Endothelial cell of umbilical vein (primary cell): ENCODE data around the gene ADM2. TPM values are rescaled to one million over a fixed set of nuclear protein-coding genes. Genes with fewer than 3 reads are reported as not detected.

Source experiments
- BruUV-seq: library from RNA; stranded (reverse); fragments of 400-500 nt; replicated peaks from 2 replicates; lab custom pipeline; 2021; lab: Mats Ljungman, UMichigan
- CTCF ChIA-PET: fragments of 300-600, 350-600 bp; sonication (Branson Sonifier 250); formaldehyde crosslinking; loops from one replicate; lab custom pipeline; 2021; ENCODE audit warnings: antibody characterized with exemption, inconsistent platforms; lab: Charles Lee
- POLR2A ChIA-PET: fragments of 300-600, 350-600 bp; sonication (Branson Sonifier 250); formaldehyde crosslinking; loops from one replicate; lab custom pipeline; 2021; ENCODE audit warnings: antibody characterized with exemption, inconsistent platforms; lab: Charles Lee
- DNase-seq: peaks from one replicate; pipeline ENCODE4 v3.0.0-alpha.2; 2011; ENCODE audit warnings: low read depth, low spot score
- FAIRE-seq: peaks from 2 replicates; lab custom pipeline; 2011; peaks lifted over from hg19 to GRCh38; lab: Jason Lieb, UNC
- H2AFZ ChIP-seq: 2 replicates; pipeline ENCODE4 v1.6.0; 2012; ENCODE audit warnings: low read depth, low read length, control low read depth, inconsistent platforms
- H3K27ac ChIP-seq: 2 replicates; pipeline ENCODE4 v1.5.1; 2011; ENCODE audit warnings: low read depth, mild to moderate bottlenecking, control low read depth, low read length, moderate library complexity; ENCODE audit not compliant: insufficient read depth
- H3K27me3 ChIP-seq, 2 experiments: 2 replicates each; pipeline versions ENCODE4 v1.6.0 to v1.6.1; 2011; ENCODE audit warnings: low read length in 2 of 2, mixed read lengths in 1 of 2; ENCODE audit not compliant: control insufficient read depth in 2 of 2, insufficient read depth in 2 of 2
- H3K36me3 ChIP-seq, 2 experiments: 2 replicates in 1 of 2; 3 replicates in 1 of 2; pipeline ENCODE4 v1.5.1; 2011; ENCODE audit warnings: low read length in 2 of 2, mild to moderate bottlenecking in 1 of 2, moderate library complexity in 1 of 2; ENCODE audit not compliant: control insufficient read depth in 2 of 2, insufficient read depth in 2 of 2; ENCODE audit errors: extremely low read depth in 1 of 2
- H3K4me1 ChIP-seq: 3 replicates; pipeline ENCODE4 v1.5.1; 2011; ENCODE audit warnings: mild to moderate bottlenecking, low read length; ENCODE audit not compliant: control insufficient read depth, insufficient read depth; ENCODE audit errors: extremely low read depth
- H3K4me2 ChIP-seq: 2 replicates; pipeline ENCODE4 v1.6.1; 2011; ENCODE audit warnings: low read length, control low read depth, mixed read lengths; ENCODE audit not compliant: insufficient read depth
- H3K4me3 ChIP-seq, 3 experiments: fragments of 200-600 bp in 1 of 3; sonication (generic), shearing (Covaris generic) in 1 of 3; replicated peaks in 1 of 3; 2 replicates each; pipeline ENCODE4 v1.5.1; 2011 to 2016; ENCODE audit warnings: control low read depth in 3 of 3, low read length in 3 of 3, mild to moderate bottlenecking in 2 of 3, inconsistent platforms in 1 of 3, low read depth in 1 of 3, moderate library complexity in 1 of 3; ENCODE audit not compliant: insufficient read depth in 1 of 3
- H3K79me2 ChIP-seq: 2 replicates; pipeline ENCODE4 v1.6.0; 2012; ENCODE audit warnings: low read length, inconsistent platforms; ENCODE audit not compliant: control insufficient read depth, insufficient read depth
- H3K9ac ChIP-seq: replicated peaks from 2 replicates; pipeline ENCODE3; 2011; ENCODE audit warnings: low read length, control low read depth; ENCODE audit not compliant: insufficient read depth; ENCODE audit errors: extremely low read depth
- H3K9me1 ChIP-seq: replicated peaks from 3 replicates; pipeline ENCODE4 v1.6.0; 2011; ENCODE audit warnings: mild to moderate bottlenecking, low read length; ENCODE audit not compliant: control insufficient read depth, insufficient read depth; ENCODE audit errors: extremely low read depth
- H3K9me3 ChIP-seq: replicated peaks from 2 replicates; pipeline ENCODE4 v1.5.1; 2012; ENCODE audit warnings: low read length, inconsistent platforms; ENCODE audit not compliant: control insufficient read depth, insufficient read depth
- H4K20me1 ChIP-seq: replicated peaks from 2 replicates; pipeline ENCODE3; 2011; ENCODE audit warnings: mild to moderate bottlenecking, low read length; ENCODE audit not compliant: control insufficient read depth, insufficient read depth; ENCODE audit errors: extremely low read depth
- CTCF ChIP-seq, 2 donors: IDR thresholded peaks; 1 replicate in 1 of 2; 2 replicates in 1 of 2; pipeline ENCODE4 v1.5.1; 2011; ENCODE audit warnings: low read length in 2 of 2, mild to moderate bottlenecking in 2 of 2, moderate library complexity in 2 of 2, control low read depth in 1 of 2, inconsistent platforms in 1 of 2, low read depth in 1 of 2; ENCODE audit not compliant: insufficient read depth in 1 of 2; ENCODE audit errors: extremely low read depth in 1 of 2
- EZH2 ChIP-seq: IDR thresholded peaks from 2 replicates; pipeline ENCODE4 v1.6.1; 2012; ENCODE audit warnings: borderline replicate concordance, low read depth, mild to moderate bottlenecking, moderate library complexity, low read length, inconsistent platforms; ENCODE audit not compliant: severe bottlenecking
- FOS ChIP-seq: IDR thresholded peaks from 2 replicates; pipeline ENCODE4 v1.6.1; 2011; ENCODE audit warnings: mild to moderate bottlenecking, low read length, moderate library complexity, borderline replicate concordance; ENCODE audit not compliant: insufficient read depth
- GATA2 ChIP-seq: IDR thresholded peaks from 2 replicates; pipeline ENCODE4 v1.7.0; 2011; ENCODE audit warnings: low read depth, mild to moderate bottlenecking, moderate library complexity, mixed read lengths, low read length; ENCODE audit not compliant: insufficient read length, insufficient read depth
- JUN ChIP-seq: IDR thresholded peaks from 2 replicates; pipeline ENCODE4 v1.6.1; 2011; ENCODE audit warnings: borderline replicate concordance, low read depth; ENCODE audit not compliant: insufficient read length, insufficient read depth
- MAX ChIP-seq: IDR thresholded peaks from 2 replicates; pipeline ENCODE4 v1.6.1; 2011; ENCODE audit not compliant: insufficient read depth, insufficient read length
- MYC ChIP-seq: IDR thresholded peaks from one replicate; pipeline ENCODE4 v1.6.1; 2011; ENCODE audit warnings: mild to moderate bottlenecking, low read depth, low read length
- POLR2A ChIP-seq: IDR thresholded peaks from 2 replicates; pipeline ENCODE4 v1.6.1; 2012; ENCODE audit warnings: low read depth, mild to moderate bottlenecking, control low read depth, low read length
- POLR2AphosphoS5 ChIP-seq: IDR thresholded peaks from 2 replicates; pipeline ENCODE4 v1.6.1; 2012; ENCODE audit warnings: low read depth, mild to moderate bottlenecking, control low read depth, low read length, moderate library complexity; ENCODE audit not compliant: insufficient read depth
- dilution Hi-C: fragments of 300-500 bp; cut with MboI; formaldehyde crosslinking; loops from one replicate; pipeline ENCODE4 v1.15.0; 2019; ENCODE audit warnings: low sequenced_read_pairs; ENCODE audit not compliant: extremely low pct_ligation_motif_present
- intact Hi-C: fragments of 100-400 bp; cut with micrococcal nuclease; formaldehyde crosslinking; loops from one replicate; pipeline ENCODE4 v1.10.0; 2022
- polyA plus RNA-seq, 4 experiments: library from polyadenylated mRNA; depleted of rRNA in 3 of 4; stranded (reverse) in 3 of 4; unstranded in 1 of 4; fragments of >200 nt; gene quantifications; 2 replicates each; pipeline versions ENCODE4 v1.2.1 to v1.2.3, GENCODE V29; 2011 to 2012; ENCODE audit warnings: missing spikeins in 1 of 4
- total RNA-seq: library from RNA; stranded (reverse); gene quantifications from 2 replicates; pipeline ENCODE4 v1.2.3, GENCODE V29; 2021

The ADM2 gene
- total and polyA plus RNA-seq, 2 donors (not counting 3 experiments of a cell fraction or from before 2014, with no cell fraction given): 0.28 to 1.5 TPM

- H3K9me3 ChIP-seq: no peaks in the 10 kb centered on the region
- no peaks in the 10 kb centered on the region for H3K27me3 ChIP-seq
- peaks cover 0 to 27% of the 10 kb centered on the region in 2 experiments for H3K36me3 ChIP-seq
- BruUV-seq: no TSS peak
- DNase-seq (no peak), FAIRE-seq (no peak)
- no peak overlapping the region for H3K27ac ChIP-seq
- H3K4me2 ChIP-seq: no peak overlapping the region
- H3K4me3 ChIP-seq: no peak overlapping the region
- H4K20me1 ChIP-seq: no peaks in the 10 kb centered on the region
- H3K79me2 ChIP-seq: peaks cover 10% of the 10 kb centered on the region
- H3K9ac ChIP-seq: no peak overlapping the region
- H3K4me1 ChIP-seq: peaks cover 8% of the 10 kb centered on the region
- intact Hi-C loops: no loop called here
- POLR2A ChIA-PET: no interaction called here
- no peaks in the 10 kb centered on the region for H3K9me1 ChIP-seq
- dilution Hi-C loops: no loop called here
- CTCF ChIA-PET: no interaction called here
- no peak overlapping the region for H2AFZ ChIP-seq
- no peak for TF ChIP-seq EZH2
- no peak for TF ChIP-seq MYC
- no peak for TF ChIP-seq MAX
- TF ChIP-seq CTCF (IDR thresholded peaks at IDR 0.05; ENCODE audit: extremely low read depth in 1 of 2, insufficient read depth in 1 of 2, low read depth in 1 of 2, low read length in 2 of 2): no peak
- no peak for TF ChIP-seq GATA2
- no peak for TF ChIP-seq JUN
- TF ChIP-seq POLR2AphosphoS5: no peak
- no peak for TF ChIP-seq FOS
- no peak for TF ChIP-seq POLR2A
These were observed 39.6 kb downstream of the ADM2 start for GRCh38 chr22:50520826-50521453.
